ENCODE results near the gene CA9.

DNA sequence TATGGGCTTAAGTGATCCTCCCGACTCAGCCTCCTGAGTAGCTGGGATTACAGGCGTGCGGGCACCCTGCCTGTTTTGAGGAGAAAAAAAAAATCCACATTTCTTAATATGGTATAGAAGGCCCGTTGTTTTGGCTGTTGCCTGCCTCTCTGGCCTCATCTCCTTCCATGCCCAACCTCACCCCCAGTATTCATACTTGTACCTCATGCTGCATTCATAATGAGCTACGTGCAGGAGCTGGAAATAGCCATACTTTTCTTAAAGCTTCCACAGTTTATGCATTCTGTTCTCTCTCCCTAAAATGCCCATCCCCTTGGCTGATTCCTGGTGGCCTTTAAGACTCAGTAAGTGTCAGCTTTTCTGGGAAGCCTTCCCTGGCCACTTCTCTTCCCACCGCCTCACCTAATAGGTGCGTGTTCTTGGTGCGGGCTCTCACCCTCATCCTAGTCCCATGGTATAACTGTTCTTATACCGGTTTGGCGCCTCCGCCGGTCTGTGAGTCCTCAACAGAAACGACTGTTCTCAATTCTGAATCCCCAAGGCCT, 18.1 kb downstream of the CA9 start:
- TF ChIP-seq, protein P1, sequence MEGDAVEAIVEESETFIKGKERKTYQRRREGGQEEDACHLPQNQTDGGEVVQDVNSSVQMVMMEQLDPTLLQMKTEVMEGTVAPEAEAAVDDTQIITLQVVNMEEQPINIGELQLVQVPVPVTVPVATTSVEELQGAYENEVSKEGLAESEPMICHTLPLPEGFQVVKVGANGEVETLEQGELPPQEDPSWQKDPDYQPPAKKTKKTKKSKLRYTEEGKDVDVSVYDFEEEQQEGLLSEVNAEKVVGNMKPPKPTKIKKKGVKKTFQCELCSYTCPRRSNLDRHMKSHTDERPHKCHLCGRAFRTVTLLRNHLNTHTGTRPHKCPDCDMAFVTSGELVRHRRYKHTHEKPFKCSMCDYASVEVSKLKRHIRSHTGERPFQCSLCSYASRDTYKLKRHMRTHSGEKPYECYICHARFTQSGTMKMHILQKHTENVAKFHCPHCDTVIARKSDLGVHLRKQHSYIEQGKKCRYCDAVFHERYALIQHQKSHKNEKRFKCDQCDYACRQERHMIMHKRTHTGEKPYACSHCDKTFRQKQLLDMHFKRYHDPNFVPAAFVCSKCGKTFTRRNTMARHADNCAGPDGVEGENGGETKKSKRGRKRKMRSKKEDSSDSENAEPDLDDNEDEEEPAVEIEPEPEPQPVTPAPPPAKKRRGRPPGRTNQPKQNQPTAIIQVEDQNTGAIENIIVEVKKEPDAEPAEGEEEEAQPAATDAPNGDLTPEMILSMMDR (conservative IDR thresholded peaks at IDR 0.05; ENCODE audit: low read depth in 2 of 2): peak; percentile 13 to 26; a peak in 3 of 4 replicates
- TF ChIP-seq, protein P2, sequence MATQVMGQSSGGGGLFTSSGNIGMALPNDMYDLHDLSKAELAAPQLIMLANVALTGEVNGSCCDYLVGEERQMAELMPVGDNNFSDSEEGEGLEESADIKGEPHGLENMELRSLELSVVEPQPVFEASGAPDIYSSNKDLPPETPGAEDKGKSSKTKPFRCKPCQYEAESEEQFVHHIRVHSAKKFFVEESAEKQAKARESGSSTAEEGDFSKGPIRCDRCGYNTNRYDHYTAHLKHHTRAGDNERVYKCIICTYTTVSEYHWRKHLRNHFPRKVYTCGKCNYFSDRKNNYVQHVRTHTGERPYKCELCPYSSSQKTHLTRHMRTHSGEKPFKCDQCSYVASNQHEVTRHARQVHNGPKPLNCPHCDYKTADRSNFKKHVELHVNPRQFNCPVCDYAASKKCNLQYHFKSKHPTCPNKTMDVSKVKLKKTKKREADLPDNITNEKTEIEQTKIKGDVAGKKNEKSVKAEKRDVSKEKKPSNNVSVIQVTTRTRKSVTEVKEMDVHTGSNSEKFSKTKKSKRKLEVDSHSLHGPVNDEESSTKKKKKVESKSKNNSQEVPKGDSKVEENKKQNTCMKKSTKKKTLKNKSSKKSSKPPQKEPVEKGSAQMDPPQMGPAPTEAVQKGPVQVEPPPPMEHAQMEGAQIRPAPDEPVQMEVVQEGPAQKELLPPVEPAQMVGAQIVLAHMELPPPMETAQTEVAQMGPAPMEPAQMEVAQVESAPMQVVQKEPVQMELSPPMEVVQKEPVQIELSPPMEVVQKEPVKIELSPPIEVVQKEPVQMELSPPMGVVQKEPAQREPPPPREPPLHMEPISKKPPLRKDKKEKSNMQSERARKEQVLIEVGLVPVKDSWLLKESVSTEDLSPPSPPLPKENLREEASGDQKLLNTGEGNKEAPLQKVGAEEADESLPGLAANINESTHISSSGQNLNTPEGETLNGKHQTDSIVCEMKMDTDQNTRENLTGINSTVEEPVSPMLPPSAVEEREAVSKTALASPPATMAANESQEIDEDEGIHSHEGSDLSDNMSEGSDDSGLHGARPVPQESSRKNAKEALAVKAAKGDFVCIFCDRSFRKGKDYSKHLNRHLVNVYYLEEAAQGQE (IDR thresholded peaks at IDR 0.05; ENCODE audit: unreplicated experiment): no peak
